OCI-LY7 (cell line): Measurements from ENCODE around the gene MIB1.

ENCODE experiments used
- EZH2phosphoT487 ChIP-seq: fragments of 200-600 bp; sonication (generic); IDR thresholded peaks from 2 replicates; pipeline ENCODE4 v1.6.1; 2018; ENCODE audit warnings: low read depth, borderline replicate concordance, mild to moderate bottlenecking, mixed run types, antibody characterized with exemption, low read length, moderate library complexity, mixed read lengths
- TF ChIP-seq, protein P1 (sequence below): fragments of 200-600 bp; sonication (generic); conservative IDR thresholded peaks from 2 replicates; pipeline ENCODE4 v1.5.1; 2014; ENCODE audit warnings: mild to moderate bottlenecking, antibody characterized with exemption, low read length, moderate library complexity, mixed read lengths

DNA sequence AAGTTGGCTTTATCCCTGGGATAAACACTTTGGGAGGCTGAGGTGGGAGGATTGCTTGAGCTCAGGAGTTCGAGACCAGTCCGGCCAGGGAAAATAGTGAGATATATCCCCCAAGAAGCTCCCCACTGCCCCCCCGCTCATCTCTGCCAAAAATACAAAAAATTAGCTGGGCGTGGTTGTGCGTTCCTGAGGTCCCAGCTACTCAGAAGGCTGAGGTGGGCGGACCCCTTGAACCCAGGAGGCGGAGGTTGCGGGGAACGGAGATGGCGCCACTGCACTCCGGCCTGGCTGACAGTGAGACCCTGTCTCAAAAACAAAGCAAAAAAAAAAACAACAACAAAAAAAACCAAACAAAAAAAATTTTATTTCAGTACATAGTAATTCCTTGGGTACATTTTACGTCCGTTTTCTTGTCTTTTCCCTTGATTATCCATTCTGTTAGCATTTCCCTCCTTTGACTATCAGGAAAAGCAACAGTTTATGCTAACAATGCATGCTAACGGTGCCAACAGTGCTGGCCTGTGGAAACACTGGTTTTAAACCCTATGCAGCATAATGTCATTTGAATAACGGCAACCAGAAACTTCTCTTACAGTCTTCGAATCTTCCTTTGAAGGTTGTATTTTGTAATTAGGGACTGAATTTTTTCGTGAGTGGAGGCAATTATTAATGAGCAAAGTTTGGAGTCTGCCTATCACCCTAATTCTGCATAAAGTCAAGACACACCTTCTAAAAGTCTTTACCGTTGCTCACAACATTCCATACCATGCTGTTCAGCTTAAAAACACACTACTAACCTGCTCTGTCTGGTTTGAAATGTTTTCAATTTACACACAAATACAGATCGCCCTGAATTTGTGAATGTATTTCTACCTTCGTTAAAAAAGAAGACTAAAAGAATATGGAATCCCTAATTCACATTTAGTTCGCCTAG is 721 bp upstream of the MIB1 start:
- TF ChIP-seq EZH2phosphoT487: no peak
- TF ChIP-seq, protein P1, sequence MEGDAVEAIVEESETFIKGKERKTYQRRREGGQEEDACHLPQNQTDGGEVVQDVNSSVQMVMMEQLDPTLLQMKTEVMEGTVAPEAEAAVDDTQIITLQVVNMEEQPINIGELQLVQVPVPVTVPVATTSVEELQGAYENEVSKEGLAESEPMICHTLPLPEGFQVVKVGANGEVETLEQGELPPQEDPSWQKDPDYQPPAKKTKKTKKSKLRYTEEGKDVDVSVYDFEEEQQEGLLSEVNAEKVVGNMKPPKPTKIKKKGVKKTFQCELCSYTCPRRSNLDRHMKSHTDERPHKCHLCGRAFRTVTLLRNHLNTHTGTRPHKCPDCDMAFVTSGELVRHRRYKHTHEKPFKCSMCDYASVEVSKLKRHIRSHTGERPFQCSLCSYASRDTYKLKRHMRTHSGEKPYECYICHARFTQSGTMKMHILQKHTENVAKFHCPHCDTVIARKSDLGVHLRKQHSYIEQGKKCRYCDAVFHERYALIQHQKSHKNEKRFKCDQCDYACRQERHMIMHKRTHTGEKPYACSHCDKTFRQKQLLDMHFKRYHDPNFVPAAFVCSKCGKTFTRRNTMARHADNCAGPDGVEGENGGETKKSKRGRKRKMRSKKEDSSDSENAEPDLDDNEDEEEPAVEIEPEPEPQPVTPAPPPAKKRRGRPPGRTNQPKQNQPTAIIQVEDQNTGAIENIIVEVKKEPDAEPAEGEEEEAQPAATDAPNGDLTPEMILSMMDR: no peak
